Endothelial cell of umbilical vein (primary cell): ENCODE data around the gene LGR6. TPM values are rescaled to one million over a fixed set of nuclear protein-coding genes. Genes with fewer than 3 reads are reported as not detected.

ENCODE experiments used
- BruUV-seq: library from RNA; stranded (reverse); fragments of 400-500 nt; replicated peaks from 2 replicates; lab custom pipeline; 2021; lab: Mats Ljungman, UMichigan
- CTCF ChIA-PET: fragments of 300-600, 350-600 bp; sonication (Branson Sonifier 250); formaldehyde crosslinking; loops from one replicate; lab custom pipeline; 2021; ENCODE audit warnings: antibody characterized with exemption, inconsistent platforms; lab: Charles Lee
- POLR2A ChIA-PET: fragments of 300-600, 350-600 bp; sonication (Branson Sonifier 250); formaldehyde crosslinking; loops from one replicate; lab custom pipeline; 2021; ENCODE audit warnings: antibody characterized with exemption, inconsistent platforms; lab: Charles Lee
- DNase-seq: peaks from one replicate; pipeline ENCODE4 v3.0.0-alpha.2; 2011; ENCODE audit warnings: low read depth, low spot score
- FAIRE-seq: peaks from 2 replicates; lab custom pipeline; 2011; peaks lifted over from hg19 to GRCh38; lab: Jason Lieb, UNC
- H2AFZ ChIP-seq: 2 replicates; pipeline ENCODE4 v1.6.0; 2012; ENCODE audit warnings: low read depth, low read length, control low read depth, inconsistent platforms
- H3K27ac ChIP-seq: 2 replicates; pipeline ENCODE4 v1.5.1; 2011; ENCODE audit warnings: low read depth, mild to moderate bottlenecking, control low read depth, low read length, moderate library complexity; ENCODE audit not compliant: insufficient read depth
- H3K27me3 ChIP-seq, 2 experiments: 2 replicates each; pipeline versions ENCODE4 v1.6.0 to v1.6.1; 2011; ENCODE audit warnings: low read length in 2 of 2, mixed read lengths in 1 of 2; ENCODE audit not compliant: control insufficient read depth in 2 of 2, insufficient read depth in 2 of 2
- H3K36me3 ChIP-seq, 2 experiments: 2 replicates in 1 of 2; 3 replicates in 1 of 2; pipeline ENCODE4 v1.5.1; 2011; ENCODE audit warnings: low read length in 2 of 2, mild to moderate bottlenecking in 1 of 2, moderate library complexity in 1 of 2; ENCODE audit not compliant: control insufficient read depth in 2 of 2, insufficient read depth in 2 of 2; ENCODE audit errors: extremely low read depth in 1 of 2
- H3K4me1 ChIP-seq: 3 replicates; pipeline ENCODE4 v1.5.1; 2011; ENCODE audit warnings: mild to moderate bottlenecking, low read length; ENCODE audit not compliant: control insufficient read depth, insufficient read depth; ENCODE audit errors: extremely low read depth
- H3K4me2 ChIP-seq: 2 replicates; pipeline ENCODE4 v1.6.1; 2011; ENCODE audit warnings: low read length, control low read depth, mixed read lengths; ENCODE audit not compliant: insufficient read depth
- H3K4me3 ChIP-seq, 3 experiments: fragments of 200-600 bp in 1 of 3; sonication (generic), shearing (Covaris generic) in 1 of 3; replicated peaks in 1 of 3; 2 replicates each; pipeline ENCODE4 v1.5.1; 2011 to 2016; ENCODE audit warnings: control low read depth in 3 of 3, low read length in 3 of 3, mild to moderate bottlenecking in 2 of 3, inconsistent platforms in 1 of 3, low read depth in 1 of 3, moderate library complexity in 1 of 3; ENCODE audit not compliant: insufficient read depth in 1 of 3
- H3K79me2 ChIP-seq: 2 replicates; pipeline ENCODE4 v1.6.0; 2012; ENCODE audit warnings: low read length, inconsistent platforms; ENCODE audit not compliant: control insufficient read depth, insufficient read depth
- H3K9ac ChIP-seq: replicated peaks from 2 replicates; pipeline ENCODE3; 2011; ENCODE audit warnings: low read length, control low read depth; ENCODE audit not compliant: insufficient read depth; ENCODE audit errors: extremely low read depth
- H3K9me1 ChIP-seq: replicated peaks from 3 replicates; pipeline ENCODE4 v1.6.0; 2011; ENCODE audit warnings: mild to moderate bottlenecking, low read length; ENCODE audit not compliant: control insufficient read depth, insufficient read depth; ENCODE audit errors: extremely low read depth
- H3K9me3 ChIP-seq: replicated peaks from 2 replicates; pipeline ENCODE4 v1.5.1; 2012; ENCODE audit warnings: low read length, inconsistent platforms; ENCODE audit not compliant: control insufficient read depth, insufficient read depth
- H4K20me1 ChIP-seq: replicated peaks from 2 replicates; pipeline ENCODE3; 2011; ENCODE audit warnings: mild to moderate bottlenecking, low read length; ENCODE audit not compliant: control insufficient read depth, insufficient read depth; ENCODE audit errors: extremely low read depth
- CTCF ChIP-seq, 2 donors: IDR thresholded peaks; 1 replicate in 1 of 2; 2 replicates in 1 of 2; pipeline ENCODE4 v1.5.1; 2011; ENCODE audit warnings: low read length in 2 of 2, mild to moderate bottlenecking in 2 of 2, moderate library complexity in 2 of 2, control low read depth in 1 of 2, inconsistent platforms in 1 of 2, low read depth in 1 of 2; ENCODE audit not compliant: insufficient read depth in 1 of 2; ENCODE audit errors: extremely low read depth in 1 of 2
- EZH2 ChIP-seq: IDR thresholded peaks from 2 replicates; pipeline ENCODE4 v1.6.1; 2012; ENCODE audit warnings: borderline replicate concordance, low read depth, mild to moderate bottlenecking, moderate library complexity, low read length, inconsistent platforms; ENCODE audit not compliant: severe bottlenecking
- FOS ChIP-seq: IDR thresholded peaks from 2 replicates; pipeline ENCODE4 v1.6.1; 2011; ENCODE audit warnings: mild to moderate bottlenecking, low read length, moderate library complexity, borderline replicate concordance; ENCODE audit not compliant: insufficient read depth
- GATA2 ChIP-seq: IDR thresholded peaks from 2 replicates; pipeline ENCODE4 v1.7.0; 2011; ENCODE audit warnings: low read depth, mild to moderate bottlenecking, moderate library complexity, mixed read lengths, low read length; ENCODE audit not compliant: insufficient read length, insufficient read depth
- JUN ChIP-seq: IDR thresholded peaks from 2 replicates; pipeline ENCODE4 v1.6.1; 2011; ENCODE audit warnings: borderline replicate concordance, low read depth; ENCODE audit not compliant: insufficient read length, insufficient read depth
- MAX ChIP-seq: IDR thresholded peaks from 2 replicates; pipeline ENCODE4 v1.6.1; 2011; ENCODE audit not compliant: insufficient read depth, insufficient read length
- MYC ChIP-seq: IDR thresholded peaks from one replicate; pipeline ENCODE4 v1.6.1; 2011; ENCODE audit warnings: mild to moderate bottlenecking, low read depth, low read length
- POLR2A ChIP-seq: IDR thresholded peaks from 2 replicates; pipeline ENCODE4 v1.6.1; 2012; ENCODE audit warnings: low read depth, mild to moderate bottlenecking, control low read depth, low read length
- POLR2AphosphoS5 ChIP-seq: IDR thresholded peaks from 2 replicates; pipeline ENCODE4 v1.6.1; 2012; ENCODE audit warnings: low read depth, mild to moderate bottlenecking, control low read depth, low read length, moderate library complexity; ENCODE audit not compliant: insufficient read depth
- dilution Hi-C: fragments of 300-500 bp; cut with MboI; formaldehyde crosslinking; loops from one replicate; pipeline ENCODE4 v1.15.0; 2019; ENCODE audit warnings: low sequenced_read_pairs; ENCODE audit not compliant: extremely low pct_ligation_motif_present
- intact Hi-C: fragments of 100-400 bp; cut with micrococcal nuclease; formaldehyde crosslinking; loops from one replicate; pipeline ENCODE4 v1.10.0; 2022
- polyA plus RNA-seq, 4 experiments: library from polyadenylated mRNA; depleted of rRNA in 3 of 4; stranded (reverse) in 3 of 4; unstranded in 1 of 4; fragments of >200 nt; gene quantifications; 2 replicates each; pipeline versions ENCODE4 v1.2.1 to v1.2.3, GENCODE V29; 2011 to 2012; ENCODE audit warnings: missing spikeins in 1 of 4
- total RNA-seq: library from RNA; stranded (reverse); gene quantifications from 2 replicates; pipeline ENCODE4 v1.2.3, GENCODE V29; 2021

LGR6 gene
- total and polyA plus RNA-seq, 2 donors (not counting 3 experiments of a cell fraction or from before 2014, with no cell fraction given), result not detected

- Histone ChIP-seq H3K27ac (no peak overlapping the region), H3K36me3 (no peaks in the 10 kb centered on the region), H3K9ac (no peak overlapping the region), H3K4me1 (peaks cover 9% of the 10 kb centered on the region), H3K4me3 (no peak overlapping the region), H2AFZ (no peak overlapping the region), H3K9me1 (no peaks in the 10 kb centered on the region), H3K9me3 (no peaks in the 10 kb centered on the region), H4K20me1 (no peaks in the 10 kb centered on the region), H3K79me2 (peaks cover 5% of the 10 kb centered on the region), H3K27me3 (no peaks in the 10 kb centered on the region), H3K4me2 (no peak overlapping the region)
- BruUV-seq, result no TSS peak
- POLR2A ChIA-PET, result no interaction called here
- no peak for TF ChIP-seq EZH2
- no peak for TF ChIP-seq MYC
- TF ChIP-seq MAX, result no peak
- TF ChIP-seq CTCF (IDR thresholded peaks at IDR 0.05; ENCODE audit: extremely low read depth in 1 of 2, insufficient read depth in 1 of 2, low read depth in 1 of 2, low read length in 2 of 2), result no peak
- TF ChIP-seq POLR2AphosphoS5, result no peak
- no peak for TF ChIP-seq FOS
- TF ChIP-seq GATA2, result no peak
- TF ChIP-seq JUN, result no peak
- TF ChIP-seq POLR2A, result no peak
- dilution Hi-C loops (no loop called here), intact Hi-C loops (no loop called here)
- FAIRE-seq (no peak), DNase-seq (no peak)
- CTCF ChIA-PET, result no interaction called here
Observed at GRCh38 chr1:202149566-202149965, 44.0 kb upstream of the LGR6 start.
